NOMO-1 treated with DMSO at 0.1 percent for 48 hours (cell line): ENCODE data around the gene TMEM191C.
"Not testable (repeated sequence)": the region's sequence is repeated elsewhere in the genome, so short reads cannot be mapped to it uniquely, and the experiment has no call there.

ENCODE experiments used
- DNase-seq: peaks from one replicate; lab custom pipeline; 2025; ENCODE audit not compliant: unreplicated experiment; lab: John Stamatoyannopoulos, UW

Gene TMEM191C

DNA sequence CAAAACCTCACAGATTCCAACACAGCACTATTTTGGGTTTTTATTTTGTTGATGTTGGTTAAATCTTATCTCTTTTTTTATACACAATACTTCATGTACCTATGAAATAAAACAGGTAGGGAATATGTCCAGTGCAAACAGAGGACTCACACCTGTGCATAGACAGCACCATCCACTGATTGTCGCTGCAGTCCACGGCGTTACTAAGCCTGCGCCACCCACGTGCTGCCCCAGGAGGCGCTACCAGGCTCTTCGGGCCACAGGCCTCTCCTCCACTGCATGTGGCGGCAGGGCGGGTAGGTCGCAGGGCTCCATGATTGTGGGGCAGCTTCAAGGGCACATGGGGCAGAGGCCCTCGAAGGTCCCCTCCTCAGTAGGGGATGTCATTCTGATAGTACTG is 5.8 kb downstream of the TMEM191C start:
- not testable (repeated sequence) for DNase-seq

DNA sequence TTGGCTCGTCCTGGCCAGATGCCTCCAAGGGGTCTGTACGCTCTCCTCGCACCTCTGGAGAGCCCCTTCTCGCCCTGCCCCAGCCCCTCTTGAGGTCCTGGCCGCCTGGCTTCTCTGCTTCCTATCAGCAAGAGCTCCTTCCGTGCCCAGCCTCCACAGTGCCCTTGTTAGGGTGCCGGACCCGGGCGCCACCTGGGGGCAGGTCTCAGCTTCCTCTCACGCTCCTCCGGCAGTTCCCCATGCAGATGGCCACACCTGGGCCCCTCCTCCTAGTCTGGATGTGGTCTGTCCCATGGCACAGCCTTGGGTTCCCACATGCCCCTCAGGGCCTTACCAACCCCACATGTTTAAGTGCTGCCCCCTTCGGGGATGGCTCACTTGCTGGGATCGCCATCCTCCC is 6.5 kb downstream of the TMEM191C start:
- not testable (repeated sequence) for DNase-seq

DNA sequence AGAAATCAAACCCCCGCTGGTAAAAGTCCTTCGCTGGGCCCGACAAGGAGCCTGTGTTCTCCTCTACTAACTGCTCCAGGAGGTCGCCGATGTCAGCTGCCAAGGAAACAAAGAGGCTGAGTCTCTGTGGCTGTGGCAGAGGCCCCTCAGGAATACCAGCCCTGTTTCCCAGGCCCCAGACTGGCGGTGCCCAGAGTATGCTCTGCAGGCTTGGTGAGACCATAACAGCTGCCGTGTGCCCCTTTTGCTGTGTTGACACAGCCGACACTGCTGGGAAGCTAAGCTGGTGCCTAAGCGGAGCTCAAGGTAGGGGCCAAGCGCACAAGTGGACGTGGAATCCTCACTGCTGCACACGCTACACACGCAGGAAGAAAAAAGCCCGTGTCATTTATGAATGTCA is 16.9 kb downstream of the TMEM191C start:
- not testable (repeated sequence) for DNase-seq

GRCh38 chr22:21487723-21488122 is 20.5 kb downstream of the TMEM191C start:
- DNase-seq, result not testable (repeated sequence)

DNA sequence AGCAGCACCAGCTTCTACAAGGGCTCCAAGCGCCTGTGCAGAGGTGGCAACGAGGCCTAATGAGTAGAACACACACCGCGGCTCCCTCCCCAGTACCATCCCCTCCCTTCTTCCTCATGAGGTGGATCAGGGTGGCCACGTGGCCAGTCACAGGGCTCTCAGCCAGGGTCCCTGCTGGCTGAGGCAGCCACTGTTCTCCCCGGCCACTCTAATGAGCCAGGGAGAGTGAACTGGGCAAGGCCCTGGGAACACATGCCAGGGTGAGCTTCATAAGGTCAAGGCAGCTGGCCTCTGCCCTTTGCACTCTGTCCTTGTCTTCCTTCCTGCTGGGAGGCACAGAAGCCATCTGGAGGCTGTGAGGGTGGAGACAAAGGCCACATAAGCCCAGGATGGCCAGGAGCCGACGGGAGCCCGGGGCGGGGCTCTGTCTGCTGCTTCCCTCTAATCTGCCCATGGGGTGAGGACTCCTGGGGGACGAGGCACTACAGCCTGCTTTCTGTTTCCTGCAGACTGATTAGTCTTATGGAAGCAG is 22.0 kb downstream of the TMEM191C start:
- DNase-seq, result not testable (repeated sequence)

DNA sequence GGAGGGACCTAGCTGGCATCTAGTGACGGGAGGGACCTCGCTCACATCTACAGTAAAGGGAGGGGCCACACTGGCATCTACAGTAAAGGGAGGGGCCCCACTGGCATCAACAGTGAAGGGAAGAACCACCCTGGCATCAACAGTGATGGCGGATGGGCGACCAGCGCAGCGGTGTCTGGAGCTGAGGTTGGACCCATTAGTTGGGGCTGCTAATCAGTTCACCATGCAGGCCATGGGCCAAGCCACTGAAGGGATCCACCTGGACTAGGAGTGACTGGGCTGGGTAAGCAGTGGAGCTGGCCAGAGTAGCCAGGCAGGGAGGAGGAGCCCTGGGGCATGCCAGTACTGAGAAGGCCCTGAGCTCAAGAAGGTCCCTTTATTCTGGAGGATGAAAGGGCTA is 23.4 kb downstream of the TMEM191C start:
- not testable (repeated sequence) for DNase-seq

DNA sequence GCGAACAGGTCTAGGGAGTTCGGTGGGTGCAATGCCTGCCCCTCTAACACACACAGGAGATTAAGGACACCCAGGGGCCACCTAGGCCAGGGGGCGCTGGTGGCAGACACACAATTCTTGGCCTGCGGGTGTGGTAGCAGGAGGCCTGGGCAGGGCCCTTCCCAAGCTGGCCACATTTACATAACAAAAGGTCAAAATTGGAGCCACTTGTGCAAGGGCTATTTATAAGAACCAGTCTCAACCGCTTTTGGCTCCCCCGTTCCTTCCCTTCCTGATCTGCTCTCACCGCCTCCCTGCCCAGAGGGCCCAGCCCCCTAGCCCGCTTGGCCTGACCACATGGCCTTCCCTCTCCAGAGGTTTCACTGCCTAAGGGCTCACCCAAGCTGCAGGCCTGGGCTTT is 25.1 kb downstream of the TMEM191C start:
- not testable (repeated sequence) for DNase-seq

DNA sequence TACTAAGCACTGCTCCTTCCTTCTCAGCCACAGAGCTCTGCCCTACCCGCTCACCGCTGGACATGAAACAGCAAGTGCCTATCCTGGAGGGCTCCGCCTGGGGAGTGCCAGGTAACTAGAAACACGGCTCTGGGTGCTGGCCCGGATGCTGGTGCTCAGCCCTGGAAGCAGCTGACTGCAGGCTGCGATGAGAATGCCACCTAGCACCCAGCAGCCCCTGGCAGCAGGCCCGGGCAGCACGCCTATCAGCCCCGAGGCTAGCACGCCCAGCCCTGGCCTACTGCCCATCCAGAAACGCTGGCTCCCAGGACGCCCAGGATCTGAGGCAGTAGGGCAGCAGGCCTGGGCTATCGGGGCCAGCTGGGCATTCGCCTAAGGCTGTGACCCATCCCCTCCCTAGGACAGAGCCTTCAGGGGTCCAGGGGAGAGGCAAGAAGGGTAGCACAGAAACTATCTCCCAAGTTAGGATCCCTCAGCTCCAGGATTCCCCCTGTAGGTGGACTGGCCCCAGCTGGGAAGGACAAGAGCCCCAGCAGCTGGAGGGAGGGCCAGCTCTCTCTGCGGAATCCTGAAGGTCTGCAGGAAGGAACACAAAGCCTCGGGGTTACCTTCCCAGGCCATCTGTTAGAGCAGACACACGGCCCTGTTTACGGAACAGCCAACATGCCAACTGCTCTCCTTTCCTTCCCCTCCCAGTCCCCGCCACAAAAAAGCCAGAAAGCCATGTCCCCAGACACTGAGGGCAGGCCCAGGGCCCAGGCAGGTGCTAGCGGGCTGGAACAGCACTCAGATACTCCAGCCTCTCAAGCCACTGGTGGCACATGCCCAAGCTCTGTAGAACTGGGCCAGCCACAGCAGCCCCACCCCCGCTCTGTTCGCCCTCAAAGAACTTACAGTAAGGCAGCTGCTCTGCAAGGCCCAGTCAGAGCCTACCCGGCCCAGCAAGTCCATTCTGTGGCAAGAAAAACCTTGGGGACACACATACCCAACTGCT is 26.9 kb downstream of the TMEM191C start:
- not testable (repeated sequence) for DNase-seq

DNA sequence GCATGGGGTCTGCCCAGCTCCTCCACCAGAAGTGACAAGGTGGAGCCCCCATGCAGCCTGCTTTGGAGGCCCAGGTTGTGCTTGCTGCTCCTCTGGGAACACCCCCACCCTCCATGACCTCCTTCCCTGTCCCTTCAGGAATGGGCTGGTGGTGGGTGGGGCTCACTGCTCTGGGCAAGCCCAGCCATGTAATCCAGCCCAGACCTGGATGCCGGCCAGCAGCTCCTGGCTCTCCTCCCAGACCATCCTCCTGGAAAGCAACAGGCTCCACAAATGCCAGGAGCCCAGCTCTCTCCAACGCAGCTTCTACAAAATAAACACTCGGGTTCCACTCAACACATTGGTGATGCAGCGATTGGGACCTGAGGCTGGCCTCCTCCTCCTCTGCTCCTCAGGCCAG is 30.8 kb downstream of the TMEM191C start:
- not testable (repeated sequence) for DNase-seq

- DNase-seq, result not testable (repeated sequence)
Observed at GRCh38 chr22:21498489-21498888, 31.3 kb downstream of the TMEM191C start.

DNA sequence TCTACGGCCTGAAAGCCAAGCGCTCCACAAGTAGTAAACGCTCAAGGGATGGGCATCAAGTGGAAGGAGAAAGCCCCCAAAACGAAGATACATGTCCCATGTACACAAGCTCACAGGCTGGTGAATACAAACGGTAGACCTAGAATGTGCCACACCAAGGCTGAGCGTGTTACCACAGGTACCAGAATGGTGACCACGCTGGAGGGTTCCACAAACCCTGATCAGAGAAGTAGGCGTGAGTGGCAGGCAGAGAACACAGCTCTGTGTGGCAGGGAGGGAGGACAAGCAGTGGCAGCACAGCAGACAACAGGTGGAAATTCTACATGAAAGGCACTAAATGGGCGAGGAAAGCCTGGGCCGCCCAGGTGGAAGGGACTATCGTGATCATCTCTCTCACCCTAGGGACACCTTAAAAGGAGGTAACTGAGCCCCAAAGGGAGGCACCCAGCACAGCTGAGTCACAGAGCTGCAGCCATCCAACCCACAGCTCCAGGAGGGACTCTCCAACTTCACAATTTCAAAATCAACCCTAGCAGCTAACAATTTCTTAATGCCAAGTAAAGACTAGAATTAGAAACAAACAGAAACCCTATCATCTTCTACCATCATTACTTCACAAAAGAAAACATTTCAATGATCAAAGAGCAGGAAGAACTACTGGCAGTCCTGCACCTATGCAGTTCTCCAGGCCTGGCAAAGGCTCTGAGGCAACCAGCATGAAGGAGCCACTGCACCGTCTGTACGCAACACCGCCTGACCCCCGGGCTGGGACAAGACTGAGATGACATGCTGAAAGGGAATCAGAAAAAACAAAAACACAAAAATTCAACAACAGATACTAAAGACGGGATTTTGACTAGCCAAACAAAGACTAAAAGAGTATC is 32.7 kb downstream of the TMEM191C start:
- not testable (repeated sequence) for DNase-seq

GRCh38 chr22:21510397-21510796 is 43.2 kb downstream of the TMEM191C start:
- not testable (repeated sequence) for DNase-seq

GRCh38 chr22:21512022-21512421 is 44.8 kb downstream of the TMEM191C start:
- not testable (repeated sequence) for DNase-seq

DNA sequence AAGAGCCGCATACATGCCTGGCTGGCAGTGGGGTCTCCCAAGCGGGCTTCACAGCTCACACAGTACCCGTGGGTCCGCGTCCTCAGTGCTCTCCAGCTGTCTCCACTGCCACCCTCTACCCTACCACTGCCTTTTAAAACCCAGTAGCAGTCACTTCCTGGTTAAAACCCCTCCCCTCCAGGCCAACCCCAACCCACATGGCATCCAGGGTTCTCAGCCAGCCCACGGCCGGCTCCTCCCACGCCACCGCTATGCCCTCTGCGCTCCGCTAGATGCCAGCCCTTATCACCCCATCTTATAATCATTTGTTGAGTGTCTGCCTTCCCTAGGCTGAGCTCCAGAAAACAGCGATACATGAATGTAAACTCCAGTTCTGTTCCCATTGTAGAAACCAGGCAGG is 46.9 kb downstream of the TMEM191C start:
- not testable (repeated sequence) for DNase-seq

- DNase-seq, result not testable (repeated sequence)
Observed at GRCh38 chr22:21515234-21515633, 48.0 kb downstream of the TMEM191C start.

- not testable (repeated sequence) for DNase-seq
Observed at GRCh38 chr22:21516522-21516921, 49.3 kb downstream of the TMEM191C start.

GRCh38 chr22:21516970-21517764 is 50.0 kb downstream of the TMEM191C start:
- not testable (repeated sequence) for DNase-seq
